ENCODE results near the gene GAB2.

GAB2 gene

DNA sequence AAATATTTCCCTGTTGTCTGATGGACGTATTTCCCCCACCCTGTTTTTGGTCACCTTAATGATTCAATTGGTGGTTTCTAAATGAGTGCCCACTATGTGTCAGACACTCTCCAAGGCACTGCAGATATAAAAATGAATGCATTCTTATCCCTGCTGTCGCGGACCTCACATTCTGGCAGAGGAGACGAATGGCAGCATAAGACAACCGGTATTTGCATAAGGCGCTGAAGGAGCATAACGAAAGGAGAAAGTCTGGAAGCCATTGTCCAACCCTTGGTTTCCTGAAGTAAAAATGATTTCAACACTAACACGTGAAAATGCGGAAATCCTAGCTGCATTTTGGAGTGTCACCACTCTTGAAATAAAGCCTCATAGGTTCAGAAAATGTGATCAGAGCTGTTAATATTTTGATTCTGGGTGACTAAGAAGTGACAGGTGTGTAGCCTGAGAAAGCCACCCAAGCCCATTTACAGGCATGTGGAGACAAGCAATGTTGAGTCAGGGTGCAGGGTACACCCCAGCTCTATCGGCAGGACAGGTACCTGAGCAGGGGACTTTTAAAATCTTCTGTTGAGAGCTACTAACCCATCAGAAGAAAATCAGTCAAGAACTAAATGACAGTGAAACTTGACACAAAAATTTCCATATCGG lies 10.1 kb upstream of the GAB2 start:
- DNase-seq (ENCODE audit: low read depth), result no peak

DNA sequence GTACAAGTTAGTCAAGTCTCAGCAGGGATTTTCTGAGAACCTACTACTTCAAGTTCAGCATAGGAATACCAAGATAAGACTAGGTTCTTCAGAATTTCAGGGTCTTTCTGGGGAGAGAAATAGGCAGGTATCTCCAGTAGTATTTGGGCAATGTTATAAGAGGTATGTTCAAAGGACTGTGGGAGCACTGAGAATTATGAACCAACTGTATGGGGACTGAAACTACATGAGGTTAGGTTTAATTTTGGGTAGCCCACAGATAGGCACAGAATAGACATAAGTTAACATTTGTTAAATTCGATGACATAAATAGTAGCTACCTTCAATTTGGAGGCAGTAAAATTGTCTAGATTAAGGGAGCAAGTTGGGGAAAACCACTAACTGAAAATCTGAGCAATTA lies 9.2 kb upstream of the GAB2 start:
- no peak for DNase-seq (ENCODE audit: low read depth)

DNA sequence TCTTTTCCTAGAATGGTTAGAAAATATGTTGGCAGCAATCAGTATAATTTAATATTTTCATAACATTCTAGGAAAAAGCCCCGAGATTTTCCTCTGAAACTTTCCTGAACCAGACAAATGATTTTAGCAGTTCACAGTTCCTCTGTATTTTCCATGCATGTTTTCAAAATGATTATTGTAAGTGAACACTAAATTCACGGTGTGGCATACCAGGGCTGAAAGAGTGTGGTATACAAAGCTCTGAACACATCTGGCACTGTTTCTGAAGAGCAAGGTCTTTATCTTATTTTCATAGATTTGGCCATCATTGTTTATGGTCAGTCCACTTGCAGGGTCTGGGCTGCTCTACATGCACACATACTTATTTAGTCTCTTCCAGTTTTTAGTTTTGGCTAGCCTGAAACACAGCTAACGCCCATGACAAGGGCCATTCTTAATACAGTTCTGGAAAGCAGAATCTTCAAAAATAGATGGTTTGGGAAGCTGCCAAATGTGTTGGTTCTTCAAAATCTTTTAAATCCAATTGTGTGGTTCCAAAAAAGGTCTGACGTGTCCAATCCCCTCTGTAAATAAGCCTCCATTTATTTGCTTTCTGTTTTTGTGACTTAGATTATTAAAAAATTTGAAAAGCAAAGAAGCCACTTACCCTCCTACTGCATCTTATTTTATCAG lies 7.9 kb upstream of the GAB2 start:
- DNase-seq (ENCODE audit: low read depth), result no peak

DNA sequence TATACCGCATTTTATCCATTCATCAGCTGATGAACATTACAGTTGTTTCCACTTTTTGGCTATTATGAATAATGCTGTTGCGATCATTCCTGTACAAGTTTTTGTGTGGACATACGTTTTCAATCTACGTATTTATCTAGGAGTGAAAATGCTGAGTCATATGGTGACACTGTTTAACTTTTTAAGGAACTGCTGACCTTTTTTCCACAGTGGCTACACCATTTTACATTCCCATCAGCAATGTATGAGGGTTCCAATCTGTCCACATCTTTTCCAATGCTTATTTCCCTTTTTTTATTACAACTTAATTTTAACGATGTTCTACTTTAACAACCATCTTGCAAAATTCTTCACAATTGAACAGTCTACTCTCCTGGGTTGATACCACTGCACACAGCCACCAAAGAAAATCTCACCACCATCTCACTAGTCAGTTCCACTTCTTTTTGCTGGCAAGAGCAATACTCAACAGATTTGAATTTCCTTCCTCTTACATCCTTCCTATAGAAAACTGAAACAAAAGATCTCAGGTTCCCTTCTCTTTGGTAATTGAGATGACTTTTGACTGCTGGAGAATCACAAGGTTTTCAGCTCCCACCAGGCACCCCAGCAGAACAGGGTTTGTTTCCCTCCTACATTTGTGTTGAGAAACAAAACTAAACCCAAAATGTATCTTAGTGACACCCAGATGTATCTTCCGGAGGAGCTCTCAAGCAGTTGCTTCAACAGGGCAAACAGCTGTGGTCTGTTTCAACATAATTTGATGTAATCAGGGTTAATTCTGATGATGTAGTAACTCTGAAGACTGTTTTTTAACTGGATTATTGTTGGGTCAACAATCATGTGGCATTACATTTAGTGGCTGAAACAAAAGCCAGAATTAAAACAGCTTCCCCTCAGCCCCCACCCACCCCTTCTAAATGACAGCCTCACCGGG lies 7.0 kb upstream of the GAB2 start:
- no peak for DNase-seq (ENCODE audit: low read depth)

DNA sequence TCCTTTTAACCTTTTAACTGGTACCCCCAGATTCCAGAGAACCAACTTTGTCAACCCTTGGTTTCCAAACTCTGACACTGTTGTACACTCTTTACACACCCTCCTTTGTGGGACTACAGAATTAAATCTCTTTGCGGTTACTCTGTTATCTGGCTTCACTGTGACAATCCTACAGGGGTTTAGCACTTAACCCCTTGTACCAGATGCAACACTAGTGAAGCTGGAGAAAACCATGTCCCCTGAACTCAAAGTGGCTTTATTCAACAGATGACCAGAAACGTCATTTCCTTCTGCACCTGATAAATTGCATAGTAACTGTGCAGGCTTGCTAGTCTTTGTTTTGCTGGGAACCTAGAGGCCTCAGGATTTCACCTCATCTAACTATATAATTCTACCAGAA lies 5.6 kb upstream of the GAB2 start:
- no peak for DNase-seq (ENCODE audit: low read depth)

DNA sequence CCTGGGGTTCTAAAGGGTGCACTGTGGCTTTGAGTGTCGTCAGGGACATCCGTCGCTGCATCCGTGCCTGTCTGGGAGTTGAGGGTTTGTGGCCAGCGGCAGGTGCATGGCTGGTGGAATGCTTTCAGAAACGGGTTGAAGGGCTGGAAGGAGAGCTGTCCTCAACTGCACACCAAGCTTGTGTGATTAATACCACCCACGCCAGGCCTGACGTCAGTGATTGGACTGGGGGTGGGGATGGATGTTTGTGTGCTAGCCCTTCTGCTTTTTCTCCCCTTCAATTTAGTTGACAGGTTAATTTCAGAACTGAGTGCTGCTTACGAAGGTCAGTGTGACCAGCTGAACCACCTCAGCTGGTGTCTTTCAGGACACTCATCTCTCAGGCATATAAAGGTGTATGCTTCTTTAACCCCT lies 3.2 kb upstream of the GAB2 start:
- DNase-seq (ENCODE audit: low read depth), result no peak

DNA sequence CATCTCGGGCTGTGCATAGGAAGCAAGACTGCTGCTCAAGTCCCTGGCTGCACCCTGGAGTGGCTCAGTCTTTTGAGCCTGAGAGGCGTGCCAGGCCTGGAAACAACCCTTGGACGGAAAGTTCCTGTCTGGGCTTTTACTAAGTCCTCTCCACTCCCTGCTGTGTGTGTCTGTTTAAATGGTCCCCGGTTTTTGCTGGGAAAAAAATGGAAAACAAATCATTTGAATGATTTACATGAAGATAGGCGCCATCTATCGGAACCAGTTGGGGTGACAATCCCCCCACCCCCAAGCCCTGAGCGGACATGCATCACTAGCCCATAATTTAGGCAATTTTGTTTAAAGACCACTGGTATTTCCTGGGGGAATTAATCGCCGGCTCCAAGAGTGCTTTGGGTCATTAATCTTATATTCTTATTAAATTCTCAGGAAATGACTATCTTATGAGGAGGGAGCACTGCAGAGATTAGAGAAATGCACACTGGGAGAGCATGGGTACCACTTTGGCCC lies 2.7 kb upstream of the GAB2 start:
- DNase-seq (ENCODE audit: low read depth), result peak; percentile 25

DNA sequence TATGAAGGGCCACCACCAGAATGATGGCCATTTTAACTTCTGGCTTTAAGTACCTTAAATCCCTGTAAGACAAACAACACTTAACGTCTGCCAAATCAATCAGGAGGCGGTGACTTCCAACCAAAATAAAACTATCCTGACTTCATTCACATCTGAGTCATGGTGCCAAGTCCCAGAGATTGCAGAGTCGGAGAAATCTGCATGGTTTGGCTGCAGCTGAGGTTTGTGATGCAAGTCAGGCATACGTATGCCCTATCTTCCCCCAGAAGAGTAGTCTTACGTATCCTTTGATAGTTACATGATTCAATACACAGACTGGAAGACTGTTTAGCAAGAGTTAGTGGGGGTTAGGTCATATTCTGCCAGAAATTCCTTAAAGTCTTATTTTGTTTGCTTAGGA lies 1.7 kb upstream of the GAB2 start:
- DNase-seq (ENCODE audit: low read depth), result no peak

DNA sequence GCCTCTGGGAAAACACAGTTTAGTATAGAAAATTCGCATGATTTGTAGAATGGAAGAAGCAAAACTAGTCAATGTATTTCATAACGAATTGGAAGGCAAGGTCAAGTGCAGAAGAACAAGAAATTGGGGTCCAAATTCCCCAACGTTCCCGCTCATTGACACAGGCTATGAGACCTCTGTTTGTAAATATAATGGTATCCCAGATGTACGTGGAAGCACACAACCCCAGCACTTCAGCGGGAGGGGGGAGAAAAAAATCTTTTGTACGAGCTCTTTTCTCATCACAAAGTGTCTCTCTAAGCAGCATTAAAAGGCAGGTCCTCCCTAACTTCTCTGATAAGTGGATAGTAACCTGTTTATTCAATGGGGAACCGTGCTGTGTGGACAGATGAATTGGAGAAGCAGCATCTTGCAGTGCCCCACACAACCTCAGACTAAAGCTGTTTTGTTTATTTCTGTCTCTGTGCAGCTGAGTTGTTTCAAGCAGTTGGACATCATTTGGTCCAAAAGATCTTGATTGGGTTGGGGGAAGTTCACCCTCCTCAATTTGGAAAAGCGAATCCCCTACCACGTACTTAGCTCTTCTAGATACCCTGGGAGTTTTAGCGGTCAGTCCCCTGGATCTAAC lies 1.1 kb upstream of the GAB2 start:
- DNase-seq (ENCODE audit: low read depth), result no peak

DNA sequence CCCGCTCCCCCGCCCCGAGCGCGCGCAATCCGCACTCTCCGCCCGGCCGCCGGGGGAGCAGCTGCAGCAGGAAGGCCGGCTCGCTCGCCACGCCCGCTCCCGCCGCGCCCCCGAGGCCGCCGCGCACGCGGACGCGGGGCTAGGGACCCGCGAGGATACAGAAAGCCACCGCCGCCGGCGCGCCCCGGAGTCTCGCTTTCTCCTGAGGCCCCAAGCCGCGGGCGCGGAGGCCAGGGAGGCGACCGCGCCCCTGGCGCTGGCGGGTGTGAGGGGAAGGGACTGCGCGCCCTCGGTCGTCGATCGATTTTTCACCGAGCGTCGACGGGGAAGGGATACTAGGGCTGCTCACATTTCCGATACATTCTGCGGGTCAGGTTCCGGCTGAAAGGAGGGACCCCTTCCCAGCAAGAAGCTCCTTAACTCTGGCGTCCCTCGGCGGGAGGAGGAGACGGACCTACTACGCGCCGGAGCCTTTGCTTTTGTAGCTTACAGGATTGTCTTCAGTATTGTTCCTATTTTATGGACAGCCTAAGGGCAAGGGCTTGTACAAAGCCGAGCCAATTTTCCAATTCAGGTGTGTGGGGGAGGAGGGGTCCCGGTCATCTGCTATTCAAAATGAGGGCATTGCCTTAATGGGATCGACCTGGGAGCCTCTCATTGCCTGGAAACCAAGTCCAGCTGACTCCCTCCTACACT lies 416 bp upstream of the GAB2 start:
- DNase-seq (ENCODE audit: low read depth), result peak; percentile 39

DNA sequence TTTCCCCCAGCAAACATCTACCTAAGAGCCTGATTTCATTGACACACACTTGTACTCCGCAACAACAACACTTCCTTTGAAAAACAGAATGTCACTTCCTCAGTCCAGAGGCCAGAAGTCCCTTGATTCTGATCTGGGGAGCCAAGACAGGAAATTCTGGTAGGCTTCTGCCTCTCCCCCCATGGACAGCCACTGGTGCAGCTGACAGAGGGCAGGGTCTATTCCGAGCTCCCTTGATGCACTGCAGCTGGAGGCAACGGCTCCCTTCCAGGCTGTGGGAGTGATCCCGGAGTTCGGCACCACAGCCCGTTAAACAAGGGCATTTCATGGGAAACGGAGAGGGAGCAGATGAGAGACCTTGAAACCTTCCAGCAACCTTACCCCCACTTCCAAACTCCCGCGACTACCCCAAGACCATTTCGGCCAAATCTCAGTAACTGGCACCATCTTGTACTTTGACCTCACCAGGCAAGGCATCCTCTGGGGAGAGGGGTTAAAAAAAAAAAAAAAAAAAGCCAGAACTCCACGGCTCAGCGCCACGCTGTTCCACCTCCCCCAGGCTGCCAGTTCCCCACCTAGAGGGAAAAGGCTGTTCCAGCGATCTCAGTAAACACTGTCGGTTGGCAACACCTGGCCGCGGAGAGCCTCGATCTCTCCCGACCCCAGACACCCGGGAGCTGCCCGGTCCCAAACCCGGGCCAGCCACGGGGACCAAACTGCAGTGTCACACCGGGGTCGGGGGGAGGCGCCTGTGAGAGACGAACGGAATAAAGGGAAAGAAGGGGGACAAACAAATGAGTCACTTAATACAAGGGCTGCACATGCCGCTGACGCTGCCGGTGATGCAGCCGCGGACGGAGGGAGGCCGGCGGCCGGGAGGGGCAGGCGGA lies 1.1 kb downstream of the GAB2 start:
- DNase-seq (ENCODE audit: low read depth), result peak; percentile 62

DNA sequence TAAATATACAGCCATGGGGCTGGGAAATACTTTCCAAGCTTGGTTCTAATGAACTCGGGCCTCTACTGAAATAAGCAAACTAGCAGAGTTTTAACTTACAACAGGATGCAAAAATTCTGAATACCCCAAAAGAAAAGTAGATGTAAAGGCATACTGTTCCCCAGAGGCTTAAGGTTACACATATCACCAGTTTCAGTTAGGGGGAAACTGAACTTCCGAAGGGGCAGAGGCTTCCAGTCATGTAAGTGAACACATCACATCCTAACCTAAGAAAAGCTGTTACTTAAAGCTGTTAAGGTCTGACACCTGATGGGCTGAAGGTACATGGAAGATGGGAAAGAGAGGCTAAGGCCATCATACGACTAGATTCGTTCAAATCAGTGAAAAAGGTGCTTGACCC lies 2.3 kb downstream of the GAB2 start:
- DNase-seq (ENCODE audit: low read depth), result no peak

DNA sequence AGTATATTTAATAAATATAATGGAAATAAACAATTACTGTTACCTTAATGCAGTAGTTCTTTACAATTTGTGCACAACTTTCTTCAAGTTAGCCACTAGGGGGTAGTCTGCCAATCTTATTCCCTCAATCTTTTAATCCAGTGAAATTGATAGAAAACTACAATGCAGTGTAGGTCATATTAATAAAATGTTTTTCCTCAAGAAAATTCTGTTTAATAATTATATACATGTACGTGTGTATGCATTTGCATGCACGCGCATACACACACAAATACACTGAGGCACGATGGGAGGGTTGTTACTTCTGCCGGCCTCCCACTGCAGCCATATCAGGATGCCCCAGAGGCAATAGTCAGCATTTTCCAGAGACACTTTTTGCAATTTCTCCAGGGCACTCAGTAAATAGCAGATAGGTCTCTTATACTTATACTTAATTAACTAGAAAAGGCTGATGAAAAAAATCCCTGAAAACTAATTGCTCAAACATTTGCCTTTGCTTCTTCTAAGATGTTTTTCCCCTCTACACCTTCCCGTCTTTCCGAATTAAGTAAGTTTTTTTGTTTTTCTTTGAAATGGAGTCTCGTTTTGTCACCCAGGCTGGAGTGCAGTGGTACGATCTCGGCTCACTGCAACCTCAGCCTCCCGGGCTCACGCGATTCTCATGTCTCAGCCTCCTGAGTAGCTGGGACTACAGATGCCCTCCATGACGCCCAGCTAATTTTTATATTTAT lies 3.1 kb downstream of the GAB2 start:
- no peak for DNase-seq (ENCODE audit: low read depth)

DNA sequence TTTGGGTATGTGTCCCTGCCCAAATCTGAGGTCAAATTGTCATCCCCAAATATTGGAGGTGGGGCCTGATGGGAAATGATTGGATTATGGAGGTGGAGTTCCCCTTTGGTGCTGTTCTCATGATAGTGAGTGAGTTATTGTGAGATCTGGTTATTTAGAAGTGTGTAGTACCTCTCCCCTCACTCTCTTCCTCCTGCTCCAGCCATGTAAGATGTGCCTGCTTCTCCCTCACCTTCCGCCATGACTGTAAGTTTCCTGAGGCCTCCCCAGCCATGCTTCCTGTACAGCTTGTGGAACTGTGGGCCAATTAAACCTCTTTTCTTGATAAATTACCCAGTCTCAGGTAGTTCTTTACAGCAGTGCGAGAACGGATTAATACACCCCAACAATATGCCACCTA lies 9.0 kb downstream of the GAB2 start:
- DNase-seq (ENCODE audit: low read depth), result no peak

DNA sequence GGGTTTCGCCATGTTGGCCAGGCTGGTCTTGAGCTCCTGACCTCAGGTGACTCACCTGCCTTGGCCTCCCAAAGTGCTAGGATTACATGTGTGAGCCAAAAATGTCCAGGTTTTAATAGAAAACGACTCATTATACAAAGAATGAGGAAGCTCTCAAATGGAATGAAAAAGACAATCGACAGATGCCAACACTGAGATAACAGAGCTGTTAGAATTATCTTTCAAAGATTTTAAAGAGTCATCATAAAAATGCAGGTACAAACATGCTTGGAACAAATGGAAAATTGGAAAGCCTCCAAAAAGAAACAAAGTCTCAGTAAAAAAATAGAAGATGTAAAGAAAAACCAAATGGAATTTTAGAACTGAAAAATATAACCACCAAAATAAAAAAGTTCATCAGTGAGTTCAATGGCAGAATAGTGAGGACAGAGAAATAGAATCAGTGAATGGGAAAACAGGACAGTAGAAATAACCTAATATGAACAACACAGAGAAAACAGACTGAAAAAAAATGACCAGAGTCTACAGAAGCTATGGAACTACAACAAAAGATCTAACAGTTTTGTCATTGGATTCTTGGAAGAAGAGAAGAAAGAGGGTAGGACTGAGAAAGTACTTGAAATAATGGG lies 10.9 kb downstream of the GAB2 start:
- no peak for DNase-seq (ENCODE audit: low read depth)

DNA sequence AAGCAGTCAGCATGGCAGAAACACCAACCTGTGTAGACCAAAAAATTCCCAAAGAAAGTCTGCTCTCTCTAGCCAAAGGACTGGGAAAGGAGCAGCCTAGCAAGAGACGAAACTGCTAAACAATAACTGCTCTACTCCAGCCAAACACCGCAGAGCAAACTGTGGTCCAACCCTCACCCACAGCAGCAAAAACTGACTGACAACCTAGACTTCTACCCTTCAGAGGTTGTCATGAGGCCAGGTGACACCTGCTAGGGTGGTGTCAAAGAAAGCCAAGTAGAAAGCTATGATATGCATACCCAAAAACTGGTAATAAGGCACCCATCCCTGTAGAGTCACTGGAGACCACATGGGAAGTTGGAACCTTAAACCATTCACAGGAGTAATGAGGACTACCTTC lies 11.8 kb downstream of the GAB2 start:
- no peak for DNase-seq (ENCODE audit: low read depth)

DNA sequence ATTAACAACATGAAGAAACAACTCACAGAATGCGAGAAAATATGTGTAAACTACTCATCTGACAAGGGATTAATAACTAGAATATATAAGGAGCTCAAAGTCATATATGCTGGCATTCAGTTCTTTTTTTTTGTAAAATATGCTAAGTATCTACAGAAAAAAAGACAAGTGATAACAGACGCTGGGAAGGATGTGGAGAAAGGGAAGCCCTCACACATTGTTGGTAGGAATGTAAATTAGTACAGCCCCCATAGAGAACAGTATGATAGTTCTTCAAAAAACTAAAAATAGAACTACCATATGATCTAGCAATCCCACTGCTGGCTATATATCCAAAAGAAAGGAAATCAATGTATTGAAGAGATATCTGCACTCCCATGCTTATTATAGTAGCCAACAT lies 13.8 kb downstream of the GAB2 start:
- no peak for DNase-seq (ENCODE audit: low read depth)

DNA sequence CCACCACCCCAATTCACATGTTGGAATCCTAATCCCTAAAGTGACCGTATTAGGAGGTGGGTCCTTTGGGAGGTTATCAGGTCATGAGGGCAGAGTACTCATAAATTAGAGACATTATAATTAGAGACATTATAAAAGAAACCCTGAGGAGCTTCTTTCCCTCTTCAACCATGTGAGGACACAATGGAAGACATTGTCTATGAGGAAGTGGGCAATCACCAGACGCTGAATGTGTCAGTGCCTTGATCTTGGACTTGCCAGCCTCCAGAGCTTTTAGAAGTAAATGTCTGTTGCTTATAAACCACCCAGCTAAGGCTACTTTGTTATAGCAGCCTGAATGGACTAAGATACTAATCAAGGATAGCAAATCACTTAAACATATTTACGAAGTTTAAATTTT lies 14.8 kb downstream of the GAB2 start:
- DNase-seq (ENCODE audit: low read depth), result no peak

DNA sequence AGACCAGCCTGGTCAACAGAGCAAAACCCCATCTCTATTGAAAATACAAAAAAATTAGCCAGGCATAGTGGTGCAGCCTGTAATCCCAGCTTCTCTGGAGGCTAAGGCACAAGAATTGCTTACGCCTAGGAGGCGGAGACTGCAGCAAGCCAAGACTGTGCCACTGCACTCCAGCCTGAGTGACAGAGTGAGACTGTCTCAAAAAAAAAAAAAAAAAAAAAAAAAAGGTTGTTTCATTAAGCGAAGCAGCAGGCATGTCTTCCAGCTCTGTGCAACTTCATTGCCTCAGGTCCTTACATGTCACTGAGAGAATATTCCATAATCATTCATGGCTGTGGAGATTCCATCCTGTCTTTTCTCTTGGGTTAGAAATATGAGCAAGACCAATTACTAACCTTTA lies 16.9 kb downstream of the GAB2 start:
- no peak for DNase-seq (ENCODE audit: low read depth)

DNA sequence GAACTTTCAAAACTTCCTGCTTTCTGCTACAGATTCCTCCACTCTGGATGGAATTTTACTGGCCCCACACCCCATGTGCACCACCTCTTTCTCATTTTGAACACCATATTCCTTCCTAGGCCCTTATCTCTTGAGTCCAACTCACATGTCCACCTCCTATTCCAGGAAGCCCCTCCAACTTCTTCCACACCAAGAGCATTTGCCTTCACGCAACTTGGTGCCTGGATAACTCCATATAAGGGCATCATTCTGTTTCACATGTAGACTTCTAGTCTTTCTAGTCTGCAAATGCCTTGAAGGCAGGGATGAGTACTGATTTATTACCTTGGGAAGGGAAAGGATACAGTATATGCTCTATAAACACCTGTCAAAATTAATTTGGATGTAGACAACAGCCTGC lies 17.5 kb downstream of the GAB2 start:
- DNase-seq (ENCODE audit: low read depth), result no peak

Measured in stimulated activated CD8-positive, alpha-beta memory T cell treated with anti-CD3 and anti-CD28 coated beads, Interleukin-15, amount 100 ng/mL, for 1 hour (primary cell).